ENCODE data around the gene ARL10. TPM values are rescaled to one million over a fixed set of nuclear protein-coding genes. Genes with fewer than 3 reads are reported as not detected.

Gene ARL10
- total RNA-seq, 1 donor from 2014 or later: 14.5 TPM

GRCh38 chr5:176384366-176384930 is 19.2 kb downstream of the ARL10 start:
- no peak for TF ChIP-seq CTCF (IDR thresholded peaks at IDR 0.05; ENCODE audit: unreplicated experiment)
- no peak for DNase-seq (ENCODE audit: low spot score)
- Mint-ChIP-seq H3K4me1 (ENCODE audit: unreplicated experiment) (peaks cover 14% of the 10 kb centered on the region), H3K27me3 (ENCODE audit: unreplicated experiment) (peaks cover 5% of the 10 kb centered on the region), H3K27ac (ENCODE audit: unreplicated experiment) (no peak overlapping the region), H3K36me3 (ENCODE audit: low read depth, unreplicated experiment) (peaks cover 15% of the 10 kb centered on the region), H3K4me3 (ENCODE audit: unreplicated experiment) (peak overlapping the region; percentile 25), H3K9me3 (ENCODE audit: unreplicated experiment) (no peaks in the 10 kb centered on the region)

GRCh38 chr5:176384991-176385390 is 19.7 kb downstream of the ARL10 start:
- TF ChIP-seq CTCF (IDR thresholded peaks at IDR 0.05; ENCODE audit: unreplicated experiment): no peak
- H3K27me3 Mint-ChIP-seq (ENCODE audit: unreplicated experiment): peaks cover 5% of the 10 kb centered on the region
- peaks cover 14% of the 10 kb centered on the region for H3K4me1 Mint-ChIP-seq (ENCODE audit: unreplicated experiment)
- no peak overlapping the region for H3K27ac Mint-ChIP-seq (ENCODE audit: unreplicated experiment)
- peaks cover 15% of the 10 kb centered on the region for H3K36me3 Mint-ChIP-seq (ENCODE audit: low read depth, unreplicated experiment)
- no peak for DNase-seq (ENCODE audit: low spot score)
- no peaks in the 10 kb centered on the region for H3K9me3 Mint-ChIP-seq (ENCODE audit: unreplicated experiment)
- no peak overlapping the region for H3K4me3 Mint-ChIP-seq (ENCODE audit: unreplicated experiment)

GRCh38 chr5:176386491-176386890 is 21.2 kb downstream of the ARL10 start:
- Mint-ChIP-seq H3K4me3 (ENCODE audit: unreplicated experiment) (no peak overlapping the region), H3K36me3 (ENCODE audit: low read depth, unreplicated experiment) (peaks cover 11% of the 10 kb centered on the region), H3K27ac (ENCODE audit: unreplicated experiment) (peak overlapping the region; percentile 37), H3K4me1 (ENCODE audit: unreplicated experiment) (peaks cover 14% of the 10 kb centered on the region), H3K27me3 (ENCODE audit: unreplicated experiment) (peaks cover 5% of the 10 kb centered on the region), H3K9me3 (ENCODE audit: unreplicated experiment) (no peaks in the 10 kb centered on the region)
- no peak for TF ChIP-seq CTCF (IDR thresholded peaks at IDR 0.05; ENCODE audit: unreplicated experiment)
- no peak for DNase-seq (ENCODE audit: low spot score)

GRCh38 chr5:176387384-176387925 is 22.2 kb downstream of the ARL10 start:
- Mint-ChIP-seq H3K9me3 (ENCODE audit: unreplicated experiment) (no peaks in the 10 kb centered on the region), H3K4me1 (ENCODE audit: unreplicated experiment) (peaks cover 14% of the 10 kb centered on the region), H3K4me3 (ENCODE audit: unreplicated experiment) (peak overlapping the region; percentile 98), H3K36me3 (ENCODE audit: low read depth, unreplicated experiment) (peaks cover 11% of the 10 kb centered on the region), H3K27me3 (ENCODE audit: unreplicated experiment) (peaks cover 5% of the 10 kb centered on the region), H3K27ac (ENCODE audit: unreplicated experiment) (peak overlapping the region; percentile 88)
- DNase-seq (ENCODE audit: low spot score): no peak
- no peak for TF ChIP-seq CTCF (IDR thresholded peaks at IDR 0.05; ENCODE audit: unreplicated experiment)

GRCh38 chr5:176388003-176388443 is 22.7 kb downstream of the ARL10 start:
- no peak for TF ChIP-seq CTCF (IDR thresholded peaks at IDR 0.05; ENCODE audit: unreplicated experiment)
- Mint-ChIP-seq H3K4me1 (ENCODE audit: unreplicated experiment) (peaks cover 14% of the 10 kb centered on the region), H3K4me3 (ENCODE audit: unreplicated experiment) (peak overlapping the region; percentile 98), H3K9me3 (ENCODE audit: unreplicated experiment) (no peaks in the 10 kb centered on the region), H3K36me3 (ENCODE audit: low read depth, unreplicated experiment) (peaks cover 11% of the 10 kb centered on the region), H3K27me3 (ENCODE audit: unreplicated experiment) (peaks cover 5% of the 10 kb centered on the region), H3K27ac (ENCODE audit: unreplicated experiment) (peak overlapping the region; percentile 96)
- peak; percentile 22 for DNase-seq (ENCODE audit: low spot score)

Measured in endothelial cell (in vitro differentiated cells).